ENCODE results near the gene CMTM4.
"Not testable (repeated sequence)": the region's sequence is repeated elsewhere in the genome, so short reads cannot be mapped to it uniquely, and the experiment has no call there.

The CMTM4 gene

DNA sequence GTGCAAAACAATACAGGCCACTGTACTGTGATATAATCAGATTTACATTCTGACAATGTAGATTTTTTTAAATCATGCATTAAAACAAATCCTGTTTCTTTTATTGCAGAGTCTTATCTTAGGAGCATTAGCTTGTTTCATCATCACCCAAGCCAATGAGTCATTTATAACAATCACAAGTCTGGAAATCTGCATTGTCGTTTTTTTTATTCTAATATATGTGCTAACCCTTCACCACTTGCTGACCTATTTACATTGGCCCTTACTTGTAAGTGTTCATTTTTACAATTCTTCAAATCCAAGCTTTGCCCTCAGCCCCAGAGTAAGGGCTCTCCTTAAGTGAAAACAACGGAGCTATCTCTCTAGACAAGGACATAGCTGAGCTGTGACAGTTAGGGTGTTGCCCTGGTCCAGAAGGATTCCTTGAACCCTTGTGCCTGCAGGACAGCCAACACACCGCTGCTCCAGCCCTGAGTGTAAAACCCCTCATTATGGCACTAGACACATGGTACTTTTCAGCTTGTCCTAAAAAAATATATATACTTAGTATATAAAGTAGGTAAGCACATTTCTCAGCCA lies 126.6 kb downstream of the CMTM4 start:
- Histone ChIP-seq H3K4me1 (ENCODE audit: insufficient read depth, low read length, poor library complexity, severe bottlenecking) (peaks cover 45% of the 10 kb centered on the region), H3K9ac (ENCODE audit: low read depth, low read length, poor library complexity, severe bottlenecking) (no peak overlapping the region), H3K4me2 (ENCODE audit: low read depth, low read length, poor library complexity, severe bottlenecking) (no peak overlapping the region), H3K79me2 (ENCODE audit: insufficient read depth, low read length) (peaks cover 15% of the 10 kb centered on the region; the same call in 1 of the 2 replicates), H4K20me1 (ENCODE audit: insufficient read depth, low read length, poor library complexity, severe bottlenecking) (peaks cover 8% of the 10 kb centered on the region), H3K9me3 (ENCODE audit: insufficient read depth, low read depth, low read length) (no peaks in the 10 kb centered on the region), H2AFZ (ENCODE audit: low read length) (no peak overlapping the region), H3K4me3 (ENCODE audit: low read length, poor library complexity, severe bottlenecking) (no peak overlapping the region), H3K36me3 (ENCODE audit: insufficient read depth, low read length) (peaks cover 26% of the 10 kb centered on the region), H3K9me2 (replicated peaks; ENCODE audit: low read depth, low read length) (no peaks in the 10 kb centered on the region), H3K27me3 (ENCODE audit: insufficient read depth, low read length, poor library complexity, severe bottlenecking) (no peaks in the 10 kb centered on the region), H3F3A (ENCODE audit: low read depth) (peaks cover 4% of the 10 kb centered on the region; the same call in 1 of the 2 replicates)
- TF ChIP-seq EZH2phosphoT487 (IDR thresholded peaks at IDR 0.05; ENCODE audit: borderline replicate concordance), result no peak
- TF ChIP-seq, protein P1, sequence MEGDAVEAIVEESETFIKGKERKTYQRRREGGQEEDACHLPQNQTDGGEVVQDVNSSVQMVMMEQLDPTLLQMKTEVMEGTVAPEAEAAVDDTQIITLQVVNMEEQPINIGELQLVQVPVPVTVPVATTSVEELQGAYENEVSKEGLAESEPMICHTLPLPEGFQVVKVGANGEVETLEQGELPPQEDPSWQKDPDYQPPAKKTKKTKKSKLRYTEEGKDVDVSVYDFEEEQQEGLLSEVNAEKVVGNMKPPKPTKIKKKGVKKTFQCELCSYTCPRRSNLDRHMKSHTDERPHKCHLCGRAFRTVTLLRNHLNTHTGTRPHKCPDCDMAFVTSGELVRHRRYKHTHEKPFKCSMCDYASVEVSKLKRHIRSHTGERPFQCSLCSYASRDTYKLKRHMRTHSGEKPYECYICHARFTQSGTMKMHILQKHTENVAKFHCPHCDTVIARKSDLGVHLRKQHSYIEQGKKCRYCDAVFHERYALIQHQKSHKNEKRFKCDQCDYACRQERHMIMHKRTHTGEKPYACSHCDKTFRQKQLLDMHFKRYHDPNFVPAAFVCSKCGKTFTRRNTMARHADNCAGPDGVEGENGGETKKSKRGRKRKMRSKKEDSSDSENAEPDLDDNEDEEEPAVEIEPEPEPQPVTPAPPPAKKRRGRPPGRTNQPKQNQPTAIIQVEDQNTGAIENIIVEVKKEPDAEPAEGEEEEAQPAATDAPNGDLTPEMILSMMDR (conservative IDR thresholded peaks at IDR 0.05; ENCODE audit: low read length), result no peak

DNA sequence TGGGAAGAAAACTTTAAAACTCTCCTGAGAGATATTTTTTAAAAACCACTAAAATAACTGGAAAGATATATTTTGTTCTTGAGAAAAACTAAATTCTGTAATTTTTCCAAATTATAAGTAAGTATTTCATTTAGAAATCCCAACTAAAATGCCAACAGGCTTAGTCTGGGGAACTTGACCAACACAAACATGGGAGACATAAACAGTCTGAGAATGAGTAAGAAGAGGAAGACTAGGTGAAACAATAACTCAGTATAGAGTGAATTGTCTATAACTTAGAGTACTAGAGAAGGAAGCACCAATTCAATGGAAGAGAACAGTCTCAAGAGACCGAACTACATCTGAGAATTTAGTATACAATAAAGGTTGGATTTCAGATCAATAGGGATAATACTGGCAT lies 127.4 kb downstream of the CMTM4 start:
- TF ChIP-seq, protein P1 (conservative IDR thresholded peaks at IDR 0.05; ENCODE audit: low read length), result no peak
- no peak for TF ChIP-seq EZH2phosphoT487 (IDR thresholded peaks at IDR 0.05; ENCODE audit: borderline replicate concordance)
- H3K9me3 ChIP-seq (ENCODE audit: insufficient read depth, low read depth, low read length), result no peaks in the 10 kb centered on the region
- no peak overlapping the region for H3K4me2 ChIP-seq (ENCODE audit: low read depth, low read length, poor library complexity, severe bottlenecking)
- H3K79me2 ChIP-seq (ENCODE audit: insufficient read depth, low read length), result peaks cover 22% of the 10 kb centered on the region
- H3K9ac ChIP-seq (ENCODE audit: low read depth, low read length, poor library complexity, severe bottlenecking), result no peak overlapping the region
- peaks cover 11% of the 10 kb centered on the region for H4K20me1 ChIP-seq (ENCODE audit: insufficient read depth, low read length, poor library complexity, severe bottlenecking)
- no peak overlapping the region for H3K4me3 ChIP-seq (ENCODE audit: low read length, poor library complexity, severe bottlenecking)
- no peaks in the 10 kb centered on the region for H3K27me3 ChIP-seq (ENCODE audit: insufficient read depth, low read length, poor library complexity, severe bottlenecking)
- no peaks in the 10 kb centered on the region for H3K9me2 ChIP-seq (replicated peaks; ENCODE audit: low read depth, low read length)
- H3F3A ChIP-seq (ENCODE audit: low read depth), result no peaks in the 10 kb centered on the region; the same call in 1 of the 2 replicates
- H3K4me1 ChIP-seq (ENCODE audit: insufficient read depth, low read length, poor library complexity, severe bottlenecking), result peaks cover 38% of the 10 kb centered on the region
- H3K36me3 ChIP-seq (ENCODE audit: insufficient read depth, low read length), result peaks cover 30% of the 10 kb centered on the region
- H2AFZ ChIP-seq (ENCODE audit: low read length), result no peak overlapping the region

DNA sequence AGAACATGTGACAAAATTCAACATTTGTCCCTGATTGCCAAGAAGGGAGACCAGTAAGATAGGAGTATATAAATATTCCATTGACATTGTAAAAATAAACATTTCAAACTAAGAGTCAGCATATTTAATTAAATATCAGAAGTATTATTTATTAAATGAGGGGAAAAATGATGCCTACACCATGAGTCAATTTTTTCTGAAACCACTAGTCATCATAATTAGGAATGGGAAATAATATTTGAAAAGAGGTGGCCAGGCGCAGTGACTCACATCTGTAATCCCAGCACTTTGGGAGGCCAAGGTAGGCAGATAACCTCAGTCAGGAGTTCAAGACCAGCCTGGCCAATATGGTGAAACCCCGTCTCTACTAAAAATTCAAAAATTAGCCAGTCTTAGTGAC lies 128.2 kb downstream of the CMTM4 start:
- no peaks in the 10 kb centered on the region; the same call in 1 of the 2 replicates for H3F3A ChIP-seq (ENCODE audit: low read depth)
- H2AFZ ChIP-seq (ENCODE audit: low read length), result no peak overlapping the region
- no peak overlapping the region for H3K9ac ChIP-seq (ENCODE audit: low read depth, low read length, poor library complexity, severe bottlenecking)
- H3K27me3 ChIP-seq (ENCODE audit: insufficient read depth, low read length, poor library complexity, severe bottlenecking), result no peaks in the 10 kb centered on the region
- H4K20me1 ChIP-seq (ENCODE audit: insufficient read depth, low read length, poor library complexity, severe bottlenecking), result peaks cover 13% of the 10 kb centered on the region
- H3K36me3 ChIP-seq (ENCODE audit: insufficient read depth, low read length), result peaks cover 37% of the 10 kb centered on the region
- H3K9me3 ChIP-seq (ENCODE audit: insufficient read depth, low read depth, low read length), result no peaks in the 10 kb centered on the region
- TF ChIP-seq EZH2phosphoT487 (IDR thresholded peaks at IDR 0.05; ENCODE audit: borderline replicate concordance), result no peak
- TF ChIP-seq, protein P1 (conservative IDR thresholded peaks at IDR 0.05; ENCODE audit: low read length), result no peak
- H3K4me3 ChIP-seq (ENCODE audit: low read length, poor library complexity, severe bottlenecking), result no peak overlapping the region
- no peaks in the 10 kb centered on the region for H3K9me2 ChIP-seq (replicated peaks; ENCODE audit: low read depth, low read length)
- no peak overlapping the region for H3K4me2 ChIP-seq (ENCODE audit: low read depth, low read length, poor library complexity, severe bottlenecking)
- peaks cover 42% of the 10 kb centered on the region for H3K4me1 ChIP-seq (ENCODE audit: insufficient read depth, low read length, poor library complexity, severe bottlenecking)
- peaks cover 30% of the 10 kb centered on the region for H3K79me2 ChIP-seq (ENCODE audit: insufficient read depth, low read length)

DNA sequence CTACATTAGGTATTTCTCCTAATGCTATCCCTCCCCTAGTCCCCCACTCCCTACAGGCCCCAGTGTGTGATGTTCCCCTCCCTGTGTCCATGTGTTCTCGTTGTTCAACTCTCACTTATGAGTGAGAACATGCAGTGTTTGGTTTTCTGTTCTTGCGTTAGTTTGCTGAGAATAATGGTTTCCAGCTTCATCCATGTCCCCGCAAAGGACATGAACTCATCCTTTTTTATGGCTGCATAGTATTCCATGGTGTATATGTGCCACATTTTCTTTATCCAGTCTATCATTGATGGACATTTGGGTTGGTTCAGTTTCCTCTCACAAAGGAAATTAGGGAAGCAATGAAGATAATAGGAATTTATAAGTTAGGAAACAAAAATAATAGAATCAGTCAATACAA lies 129.3 kb downstream of the CMTM4 start:
- not testable (repeated sequence) for H3F3A ChIP-seq (ENCODE audit: low read depth); H3K27me3 ChIP-seq (ENCODE audit: insufficient read depth, low read length, poor library complexity, severe bottlenecking); H3K4me2 ChIP-seq (ENCODE audit: low read depth, low read length, poor library complexity, severe bottlenecking); H3K9me2 ChIP-seq (replicated peaks; ENCODE audit: low read depth, low read length); H3K9ac ChIP-seq (ENCODE audit: low read depth, low read length, poor library complexity, severe bottlenecking); H3K9me3 ChIP-seq (ENCODE audit: insufficient read depth, low read depth, low read length); H3K4me3 ChIP-seq (ENCODE audit: low read length, poor library complexity, severe bottlenecking); H2AFZ ChIP-seq (ENCODE audit: low read length)
- Histone ChIP-seq H3K4me1 (ENCODE audit: insufficient read depth, low read length, poor library complexity, severe bottlenecking) (peaks cover 42% of the 10 kb centered on the region), H3K79me2 (ENCODE audit: insufficient read depth, low read length) (peaks cover 40% of the 10 kb centered on the region), H4K20me1 (ENCODE audit: insufficient read depth, low read length, poor library complexity, severe bottlenecking) (peaks cover 22% of the 10 kb centered on the region), H3K36me3 (ENCODE audit: insufficient read depth, low read length) (peaks cover 39% of the 10 kb centered on the region)
